GM12865 (cell line): Measurements from ENCODE around the gene APOOL.

Source experiments
- DNase-seq: peaks from one replicate; pipeline ENCODE4 v3.0.0; 2010; ENCODE audit warnings: low read depth
- H3K4me3 ChIP-seq: 2 replicates; pipeline ENCODE4 v1.5.1; 2011; ENCODE audit warnings: mild to moderate bottlenecking, low read depth, low read length, control low read depth
- CTCF ChIP-seq: IDR thresholded peaks from 2 replicates; pipeline ENCODE4 v1.5.1; 2011; ENCODE audit warnings: low read length, control low read depth, low read depth, inconsistent platforms; ENCODE audit not compliant: insufficient read depth; ENCODE audit errors: missing control alignments

Gene APOOL

DNA sequence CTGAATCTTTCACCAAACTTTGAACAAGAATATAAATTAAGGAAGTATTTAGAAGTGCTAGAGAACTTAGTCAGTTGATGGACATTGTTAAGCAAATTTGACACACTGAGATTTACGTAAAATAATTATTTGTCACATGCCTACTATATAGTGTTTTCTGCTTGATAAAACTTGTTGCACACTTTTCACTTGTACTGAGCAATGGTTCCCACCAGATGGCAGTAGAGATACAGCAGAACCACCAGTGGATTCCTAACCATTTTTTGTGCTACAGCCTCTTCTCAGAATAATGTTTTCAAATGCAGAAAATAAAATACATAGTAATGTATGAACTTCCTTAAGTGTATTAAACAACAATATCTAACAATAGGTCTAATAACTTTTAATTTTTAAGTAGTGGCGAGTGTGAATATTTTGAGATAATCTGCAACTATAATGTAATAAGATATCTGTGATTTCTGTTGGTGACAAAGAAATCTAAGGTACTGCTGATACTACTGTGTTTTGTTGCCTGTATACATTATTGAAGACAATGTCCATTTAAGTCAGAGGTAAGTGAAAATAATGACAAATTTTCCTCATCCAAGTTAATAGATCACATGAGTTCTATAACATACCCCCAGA, 81.2 kb downstream of the APOOL start:
- no peak overlapping the region for H3K4me3 ChIP-seq
- peak; percentile 62 for TF ChIP-seq CTCF
- peak; percentile 21 for DNase-seq

GRCh38 chrX:85089321-85089840, 85.7 kb downstream of the APOOL start:
- no peak overlapping the region for H3K4me3 ChIP-seq
- DNase-seq, result no peak
- TF ChIP-seq CTCF, result no peak

DNA sequence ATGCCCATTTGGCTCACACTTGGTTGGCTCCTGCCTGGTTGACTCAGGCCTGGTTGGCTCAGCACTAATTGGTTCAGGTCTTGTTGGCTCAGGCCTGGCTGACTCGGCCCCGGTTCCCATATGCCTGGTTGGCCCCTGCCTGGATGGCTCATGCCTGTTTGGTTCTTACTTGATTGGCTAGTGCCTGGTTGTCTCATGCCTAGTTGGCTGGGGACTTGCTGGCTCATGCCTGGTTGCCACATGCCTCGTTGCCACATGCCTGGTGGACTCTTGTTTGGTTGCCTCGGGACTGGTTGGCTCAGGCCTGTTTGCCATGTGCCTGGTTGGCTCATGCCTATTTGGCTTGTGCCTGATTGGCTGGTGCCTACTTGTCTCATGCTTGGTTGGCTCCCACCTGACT, 103.7 kb downstream of the APOOL start:
- no peak for DNase-seq
- no peak for TF ChIP-seq CTCF

DNA sequence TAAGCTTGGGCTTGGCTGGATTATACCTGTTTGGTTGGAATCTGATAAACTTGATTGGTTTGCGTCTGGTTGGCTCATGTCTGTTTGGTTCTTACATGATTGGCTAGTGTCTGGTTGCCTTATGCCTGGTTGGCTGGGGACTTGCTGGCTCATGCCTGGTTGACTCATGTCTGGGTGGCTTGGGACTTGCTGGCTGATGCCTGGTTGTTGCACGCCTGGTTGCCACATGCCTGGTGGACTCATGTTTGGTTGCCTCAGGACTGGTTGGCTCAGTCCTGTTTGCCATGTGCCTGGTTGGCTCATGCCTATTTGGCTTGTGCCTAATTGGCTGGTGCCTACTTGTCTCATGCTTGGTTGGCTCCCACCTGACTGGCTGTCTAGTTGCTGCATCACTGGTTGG, 104.5 kb downstream of the APOOL start:
- no peak for DNase-seq
- no peak for TF ChIP-seq CTCF
- no peak overlapping the region for H3K4me3 ChIP-seq

More for the DNA sequence above, 103.7 kb downstream of the APOOL start:
- no peak overlapping the region for H3K4me3 ChIP-seq

- no peak overlapping the region for H3K4me3 ChIP-seq
- peak; percentile 29 for TF ChIP-seq CTCF
- DNase-seq, result peak; percentile 11
Observed at GRCh38 chrX:85109235-85109634, 105.6 kb downstream of the APOOL start.

DNA sequence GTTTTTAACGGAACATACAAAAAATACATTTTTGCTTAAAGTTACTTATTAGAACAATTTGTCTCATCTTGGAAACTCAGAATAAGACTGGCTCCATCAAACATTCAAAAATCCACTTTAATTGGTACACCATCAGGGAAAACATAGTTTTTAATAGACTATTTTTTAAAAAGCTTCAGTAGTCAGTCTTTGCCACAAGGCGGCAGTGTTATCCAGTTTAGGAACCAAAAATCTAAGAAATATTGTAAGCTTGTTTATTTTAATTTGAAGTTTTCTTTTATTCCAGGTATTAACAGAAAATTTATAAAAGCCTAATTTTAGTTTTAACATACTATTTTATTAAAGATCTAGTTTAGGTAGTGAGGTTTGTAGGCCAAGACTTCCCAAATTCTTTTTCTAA, 107.7 kb downstream of the APOOL start:
- no peak overlapping the region for H3K4me3 ChIP-seq
- no peak for DNase-seq
- peak; percentile 38 for TF ChIP-seq CTCF

DNA sequence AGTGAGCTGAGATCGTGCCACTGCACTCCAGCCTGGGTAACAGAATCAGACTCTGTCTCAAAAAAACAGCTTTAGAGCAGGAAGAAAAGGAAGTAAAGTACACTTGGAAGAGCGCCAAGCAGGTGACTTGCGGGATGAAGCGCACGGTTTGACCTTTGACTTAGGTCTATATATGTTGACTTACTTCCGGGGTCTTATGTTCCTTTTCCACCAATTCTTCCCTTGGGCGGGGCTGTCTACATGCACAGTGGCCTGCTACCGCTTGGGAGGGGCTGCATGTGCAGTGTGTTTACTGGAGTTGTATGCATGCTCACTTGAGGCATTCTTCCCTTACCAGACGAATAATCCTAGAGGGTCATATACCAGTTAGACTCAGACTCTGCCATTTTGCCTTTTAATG, 108.6 kb downstream of the APOOL start:
- TF ChIP-seq CTCF, result no peak
- no peak overlapping the region for H3K4me3 ChIP-seq
- DNase-seq, result no peak
